Astrocyte (in vitro differentiated cells and primary cell): ENCODE results near the gene PRIM2. TPM values are rescaled to one million over a fixed set of nuclear protein-coding genes. Genes with fewer than 3 reads are reported as not detected.
"Not testable (repeated sequence)": the region's sequence is repeated elsewhere in the genome, so short reads cannot be mapped to it uniquely, and the experiment has no call there.

Experiments
- DNase-seq: peaks from one replicate; pipeline ENCODE4 v3.0.0-alpha.2; 2010; ENCODE audit warnings: low read depth
- FAIRE-seq: peaks from 2 replicates; lab custom pipeline; 2011; peaks lifted over from hg19 to GRCh38; lab: Jason Lieb, UNC
- H2AFZ ChIP-seq: 2 replicates; pipeline ENCODE4 v1.6.0; 2012; ENCODE audit warnings: low read depth, low read length, inconsistent platforms
- H3K27ac ChIP-seq: 2 replicates; pipeline ENCODE4 v1.5.1; 2011; ENCODE audit warnings: low read depth, low read length, inconsistent platforms
- H3K27me3 ChIP-seq: 2 replicates; pipeline ENCODE4 v1.6.0; 2011; ENCODE audit warnings: low read length, inconsistent platforms; ENCODE audit not compliant: insufficient read depth
- H3K36me3 ChIP-seq: 2 replicates; pipeline ENCODE4 v1.5.1; 2011; ENCODE audit warnings: low read length, inconsistent platforms; ENCODE audit not compliant: insufficient read depth
- H3K4me1 ChIP-seq: 2 replicates; pipeline ENCODE4 v1.5.1; 2011; ENCODE audit warnings: low read length, inconsistent platforms; ENCODE audit not compliant: insufficient read depth
- H3K4me2 ChIP-seq: 2 replicates; pipeline ENCODE4 v1.6.0; 2012; ENCODE audit warnings: low read length, inconsistent platforms
- H3K4me3 ChIP-seq: 2 replicates; pipeline ENCODE4 v1.5.1; 2011; ENCODE audit warnings: low read depth, mild to moderate bottlenecking, low read length, inconsistent platforms; ENCODE audit not compliant: insufficient read depth
- H3K79me2 ChIP-seq: 2 replicates; pipeline ENCODE4 v1.6.0; 2012; ENCODE audit warnings: mild to moderate bottlenecking, low read length, inconsistent platforms; ENCODE audit not compliant: insufficient read depth
- H3K9ac ChIP-seq: 2 replicates; pipeline ENCODE4 v1.6.0; 2012; ENCODE audit warnings: mild to moderate bottlenecking, low read length, inconsistent platforms
- H3K9me3 ChIP-seq: 2 replicates; pipeline ENCODE4 v1.5.1; 2012; ENCODE audit warnings: low read depth, mild to moderate bottlenecking, low read length, inconsistent platforms; ENCODE audit not compliant: insufficient read depth
- H4K20me1 ChIP-seq: 2 replicates; pipeline ENCODE4 v1.6.0; 2012; ENCODE audit warnings: low read length, inconsistent platforms; ENCODE audit not compliant: insufficient read depth
- H3K27ac Mint-ChIP-seq: one replicate; pipeline ENCODE4 v1.8.0; 2021; ENCODE audit warnings: mild to moderate bottlenecking, mixed read lengths; ENCODE audit not compliant: unreplicated experiment
- H3K27me3 Mint-ChIP-seq: one replicate; pipeline ENCODE4 v1.8.0; 2021; ENCODE audit warnings: low read depth, mixed read lengths; ENCODE audit not compliant: unreplicated experiment
- H3K36me3 Mint-ChIP-seq: one replicate; pipeline ENCODE4 v1.8.0; 2021; ENCODE audit warnings: low read depth, mixed read lengths; ENCODE audit not compliant: unreplicated experiment
- H3K4me1 Mint-ChIP-seq: one replicate; pipeline ENCODE4 v1.8.0; 2021; ENCODE audit warnings: low read depth, mixed read lengths; ENCODE audit not compliant: unreplicated experiment
- H3K4me3 Mint-ChIP-seq: one replicate; pipeline ENCODE4 v1.8.0; 2021; ENCODE audit warnings: mild to moderate bottlenecking, moderate library complexity, mixed read lengths; ENCODE audit not compliant: unreplicated experiment
- H3K9me3 Mint-ChIP-seq: one replicate; pipeline ENCODE4 v1.8.0; 2021; ENCODE audit warnings: mild to moderate bottlenecking, mixed read lengths; ENCODE audit not compliant: unreplicated experiment
- microRNA-seq: library from miRNA; unstranded; fragments of <30 nt; microRNA quantifications from one replicate; pipeline ENCODE4 v1.2.0, GENCODE V29; 2020
- total RNA-seq: library from RNA; stranded (reverse); gene quantifications from 2 replicates; pipeline ENCODE4 v1.2.1, GENCODE V29; 2021

The PRIM2 gene
- total RNA-seq, 1 donor from 2014 or later = 11.9 TPM

- H3K9me3 ChIP-seq, H3K27me3 Mint-ChIP-seq, H3K4me3 Mint-ChIP-seq, H3K27ac Mint-ChIP-seq, DNase-seq, H4K20me1 ChIP-seq, H3K79me2 ChIP-seq, H3K4me1 Mint-ChIP-seq, H3K27me3 ChIP-seq, H3K4me1 ChIP-seq, H2AFZ ChIP-seq, FAIRE-seq, H3K4me3 ChIP-seq, H3K36me3 Mint-ChIP-seq, H3K36me3 ChIP-seq, H3K4me2 ChIP-seq, H3K27ac ChIP-seq, H3K9ac ChIP-seq, H3K9me3 Mint-ChIP-seq: not testable (repeated sequence)
These were observed 358.0 kb downstream of the PRIM2 start for GRCh38 chr6:57675386-57675785.

- H3K27ac Mint-ChIP-seq = not testable (repeated sequence)
These were observed 379.0 kb downstream of the PRIM2 start for GRCh38 chr6:57696382-57696781.

More at GRCh38 chr6:57696382-57696781, 379.0 kb downstream of the PRIM2 start:
- H3K79me2 ChIP-seq, H3K4me3 ChIP-seq, H3K9me3 Mint-ChIP-seq, H2AFZ ChIP-seq, H3K9me3 ChIP-seq, H3K9ac ChIP-seq, H3K4me2 ChIP-seq, H3K4me1 ChIP-seq, H3K4me3 Mint-ChIP-seq, H3K36me3 ChIP-seq, H3K27me3 Mint-ChIP-seq, H4K20me1 ChIP-seq, H3K36me3 Mint-ChIP-seq, DNase-seq, FAIRE-seq, H3K27ac ChIP-seq, H3K4me1 Mint-ChIP-seq, H3K27me3 ChIP-seq: not testable (repeated sequence)

Small RNAs within 50 kb of the gene (microRNA-seq; reads per million reads assigned to microRNA genes)
- not detected for gene MIR548U

Other genes with a start within 250 kb of the PRIM2 start
- gene ZNF451, start 227.4 kb upstream of the PRIM2 start, total RNA-seq = 61.5 and 69.3 TPM in 2 replicates
- 8.9 and 9.7 TPM in 2 replicates for gene BAG2, start 145.3 kb upstream of the PRIM2 start, total RNA-seq
- gene RAB23, start 95.3 kb upstream of the PRIM2 start, total RNA-seq = 21.4 and 22.3 TPM in 2 replicates